COLO829 (cell line): ENCODE data around the gene ALX4.

ENCODE experiments used
- DNase-seq: peaks from one replicate; pipeline ENCODE4 v3.0.0; 2012; ENCODE audit warnings: low spot score

ALX4 gene

GRCh38 chr11:44267750-44268613 lies 42.0 kb downstream of the ALX4 start:
- no peak for DNase-seq

DNA sequence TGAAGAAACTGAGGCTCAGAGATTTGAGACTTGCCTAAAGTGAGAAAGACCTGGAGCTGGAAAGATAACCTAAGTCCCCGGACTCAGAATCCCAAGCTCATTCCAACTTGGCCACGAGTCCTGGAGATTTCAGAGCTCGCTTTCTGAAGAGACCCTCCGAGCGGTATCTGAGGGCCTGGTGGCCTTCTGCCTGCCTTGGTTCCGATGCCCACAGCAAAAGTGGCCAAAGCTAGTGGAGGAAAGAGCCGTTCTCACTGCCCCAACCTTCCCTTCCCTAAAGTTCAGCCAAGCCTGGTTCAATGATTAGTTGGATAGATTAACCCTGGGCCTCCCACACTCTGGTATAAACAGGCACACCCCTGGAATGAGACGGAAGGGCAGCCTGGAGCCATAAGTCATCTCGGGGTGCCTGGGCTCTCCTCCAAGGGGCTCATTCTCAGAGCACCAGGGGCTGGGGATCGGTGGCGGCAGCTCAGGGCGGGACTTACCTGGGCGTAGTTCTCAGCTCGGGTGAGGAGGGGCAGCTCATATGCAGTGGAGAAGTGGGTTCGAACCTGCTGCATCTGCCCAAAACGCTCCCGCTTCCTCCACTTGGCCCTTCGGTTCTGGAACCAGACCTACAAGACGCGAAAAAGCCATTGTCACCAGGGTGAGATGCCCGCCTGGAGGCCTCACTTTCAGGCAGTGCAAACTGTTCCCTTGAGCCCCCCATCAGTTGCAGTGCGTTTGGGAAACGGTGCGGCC lies 42.8 kb downstream of the ALX4 start:
- no peak for DNase-seq

DNA sequence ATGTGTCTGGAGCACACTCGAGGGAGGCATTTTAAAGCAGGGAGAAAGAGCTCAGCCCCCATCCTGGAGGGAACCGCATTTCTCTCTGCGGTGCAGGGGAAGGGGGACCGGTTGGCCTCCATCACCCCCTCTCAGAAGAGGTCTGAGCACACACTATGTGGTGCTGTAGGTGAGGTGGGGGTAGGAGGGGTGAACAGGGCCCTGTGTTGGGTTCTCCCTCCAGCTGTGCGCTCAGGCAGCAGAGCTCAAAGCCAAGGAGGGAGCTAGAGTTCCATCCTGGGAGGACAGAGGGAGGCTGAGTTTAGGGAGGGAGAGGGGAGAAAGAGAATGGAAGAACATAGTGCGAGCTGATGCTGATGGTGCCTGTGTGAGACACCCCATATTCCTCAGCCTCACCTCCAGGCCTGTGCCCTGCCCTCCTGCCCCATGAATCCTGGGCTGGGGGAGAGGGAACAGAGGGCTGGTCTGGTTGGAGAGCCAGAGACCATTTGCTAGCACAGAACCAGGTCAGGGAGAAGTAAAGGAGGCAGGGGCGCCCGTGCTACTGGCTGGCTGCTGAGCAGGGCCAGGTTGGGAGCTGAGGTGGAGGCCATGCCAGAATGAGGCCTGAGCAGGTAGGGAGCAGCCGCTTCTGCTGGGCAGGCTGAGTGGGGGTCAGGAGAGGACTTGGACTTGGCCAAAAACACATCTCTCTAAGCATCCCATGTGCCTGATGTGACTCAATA lies 43.7 kb downstream of the ALX4 start:
- no peak for DNase-seq

GRCh38 chr11:44264761-44265160 lies 45.2 kb downstream of the ALX4 start:
- no peak for DNase-seq

- DNase-seq = no peak
Observed at GRCh38 chr11:44264438-44264749, 45.5 kb downstream of the ALX4 start.

- no peak for DNase-seq
Observed at GRCh38 chr11:44263738-44264437, 46.1 kb downstream of the ALX4 start.

- DNase-seq = no peak
Observed at GRCh38 chr11:44261800-44262591, 47.9 kb downstream of the ALX4 start.

DNA sequence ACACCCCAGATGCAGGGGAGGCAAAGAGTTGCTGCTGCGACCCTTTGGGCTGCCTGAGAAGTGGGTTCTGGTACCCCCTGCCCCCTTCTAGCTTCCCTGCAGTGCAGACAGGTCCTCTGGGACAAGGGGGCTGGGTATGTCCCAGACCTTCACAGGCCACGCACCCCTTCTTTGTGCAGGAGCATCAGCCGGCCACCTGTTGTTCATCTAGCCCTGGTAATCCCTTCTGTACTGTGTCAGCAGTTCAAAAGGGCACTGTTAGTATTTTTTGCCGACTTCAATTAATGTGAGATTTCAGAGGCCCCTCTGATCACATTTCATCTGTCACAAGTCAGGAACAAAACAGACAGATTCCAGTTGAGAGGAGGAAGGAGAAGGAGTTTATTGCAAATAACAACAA lies 49.9 kb downstream of the ALX4 start:
- no peak for DNase-seq

- no peak for DNase-seq
Observed at GRCh38 chr11:44258839-44259420, 51.0 kb downstream of the ALX4 start.

- DNase-seq = no peak
Observed at GRCh38 chr11:44258190-44258489, 51.8 kb downstream of the ALX4 start.

DNA sequence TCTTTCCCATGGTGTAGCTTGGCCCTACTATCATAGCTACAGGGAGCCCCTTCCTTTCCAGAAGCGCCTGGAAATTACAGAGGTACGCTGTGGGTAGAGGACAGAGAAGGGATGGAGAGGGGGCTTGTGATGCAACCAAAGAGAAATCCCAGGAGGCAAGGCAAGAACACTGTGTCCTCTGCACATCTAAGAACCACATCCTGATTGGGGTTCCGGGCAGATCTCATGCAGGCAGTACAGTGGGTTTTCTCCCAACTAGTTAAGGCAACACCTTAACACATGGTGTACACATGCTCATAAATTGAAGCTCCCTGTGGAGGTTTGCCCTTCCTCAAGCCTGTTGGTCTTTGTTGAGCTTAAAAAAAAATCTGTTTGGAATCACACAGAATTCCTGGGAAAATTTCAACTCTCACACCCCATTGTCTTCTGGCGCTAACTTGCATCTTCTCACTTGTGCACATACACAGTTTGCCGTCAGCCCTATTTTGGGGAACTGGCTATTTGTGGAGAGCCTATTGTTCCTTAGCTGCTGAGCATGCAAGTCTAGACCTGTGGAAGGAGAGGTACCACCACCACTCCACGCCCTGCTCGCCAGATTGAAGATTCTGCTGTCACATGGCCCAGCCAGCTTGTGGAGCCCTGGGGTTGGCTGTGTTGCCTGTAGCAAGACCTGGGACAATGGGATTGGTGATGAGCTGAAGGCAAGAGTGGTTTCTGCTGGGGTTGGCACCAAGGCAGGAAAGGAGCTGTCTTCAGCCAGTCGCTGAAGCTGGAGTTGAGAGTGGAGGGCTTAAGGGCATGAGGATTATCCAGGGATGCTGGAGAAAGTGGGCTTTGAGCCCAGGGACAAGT lies 52.4 kb downstream of the ALX4 start:
- no peak for DNase-seq

DNA sequence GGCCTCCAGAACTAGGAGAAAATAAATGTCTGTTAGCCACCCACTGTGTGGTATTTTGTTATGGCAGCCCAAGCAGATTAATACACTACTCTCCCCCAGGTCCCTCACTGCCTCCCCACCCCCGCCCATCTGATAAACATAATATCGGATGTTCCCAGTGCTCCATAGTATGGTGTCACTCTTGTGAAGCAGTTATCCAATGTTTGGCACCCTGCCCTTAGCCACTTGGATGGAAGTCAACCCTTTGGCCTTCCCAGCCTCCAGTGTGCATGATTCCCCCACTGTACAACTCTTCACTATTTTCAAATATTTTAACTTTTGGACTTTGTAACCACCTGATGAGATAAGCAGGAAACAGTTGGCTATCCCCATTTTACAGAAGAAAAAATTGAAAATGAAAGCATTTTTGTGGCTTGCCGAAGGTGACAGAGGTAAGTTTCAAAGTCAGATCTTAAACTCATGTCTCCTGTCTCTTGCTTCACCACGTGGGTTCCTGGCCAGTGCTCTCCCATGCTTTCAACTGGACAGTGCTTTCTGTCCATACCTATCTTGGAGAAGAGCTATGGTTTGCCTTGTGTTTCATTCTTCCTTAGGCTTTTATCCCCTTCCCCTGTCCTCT lies 53.2 kb downstream of the ALX4 start:
- DNase-seq = no peak

DNA sequence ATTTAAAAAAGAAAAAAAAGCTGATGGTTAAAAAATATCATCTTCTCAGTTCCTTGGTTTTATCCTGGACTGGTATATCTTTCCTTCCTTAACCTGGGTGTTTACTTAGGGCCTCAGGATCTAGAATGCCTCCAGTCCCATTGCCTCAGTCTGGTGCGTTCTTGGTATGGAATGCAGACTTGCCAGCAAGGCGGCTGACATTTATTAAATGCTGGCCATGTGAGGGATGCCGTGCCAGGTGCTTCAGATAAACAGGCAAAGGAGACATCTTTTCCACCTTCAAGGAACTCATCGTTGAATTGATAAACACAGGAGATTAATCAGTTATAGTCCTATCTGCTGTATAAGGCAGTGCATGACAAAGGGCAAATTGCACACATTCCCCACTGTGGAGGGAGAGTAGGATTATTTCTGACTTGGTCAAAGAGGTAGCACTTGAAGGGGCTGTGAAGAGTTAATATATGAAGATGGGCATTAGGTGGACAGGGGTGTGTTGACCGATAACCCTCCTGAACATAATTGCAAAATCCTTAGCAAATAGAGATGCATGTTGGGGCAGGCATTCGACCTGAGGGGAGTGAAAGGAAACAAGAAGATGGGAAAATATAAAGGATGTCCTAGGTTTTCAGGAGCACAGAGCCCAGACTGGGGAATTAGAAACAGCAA lies 54.4 kb downstream of the ALX4 start:
- no peak for DNase-seq

- DNase-seq = no peak
Observed at GRCh38 chr11:44252999-44253602, 56.8 kb downstream of the ALX4 start.

DNA sequence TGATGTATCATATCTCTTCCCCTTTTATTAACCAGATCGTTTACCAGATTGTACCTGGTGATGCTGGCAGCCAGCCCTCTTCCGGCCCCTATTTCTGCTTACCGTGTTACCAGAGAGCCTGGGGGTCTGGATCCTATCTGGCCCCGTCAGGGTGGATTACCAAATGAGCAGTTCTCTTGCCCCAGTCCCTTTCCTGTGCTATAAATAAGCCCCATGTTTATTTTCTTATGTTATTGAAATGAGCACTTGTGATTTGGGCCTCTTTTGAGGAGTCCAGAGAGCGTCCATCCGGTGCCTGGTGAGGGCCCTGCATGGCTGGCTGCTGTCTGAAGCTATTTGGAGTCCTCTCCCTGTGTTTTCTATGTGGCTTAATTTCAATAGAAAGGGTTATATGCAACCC lies 59.5 kb downstream of the ALX4 start:
- no peak for DNase-seq

DNA sequence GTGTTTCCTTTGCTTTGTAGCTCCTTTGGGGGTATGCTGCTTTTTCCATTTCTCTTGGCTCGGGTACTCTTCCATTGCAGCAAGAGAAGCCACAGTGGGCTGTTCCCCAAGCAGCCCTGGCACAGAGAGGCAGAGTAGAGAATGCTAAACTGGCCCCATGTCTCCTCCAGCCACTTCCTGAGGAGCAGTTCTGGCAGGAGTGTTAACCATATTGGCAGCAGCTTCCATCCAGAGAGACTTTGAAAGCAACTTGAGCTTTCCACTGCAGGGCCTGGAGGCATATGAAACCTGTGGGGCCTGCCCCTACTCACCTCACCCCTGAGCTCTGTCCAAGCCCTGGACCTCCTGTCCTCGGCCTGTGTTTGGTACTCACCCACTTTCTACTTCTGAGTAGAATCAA lies 61.8 kb downstream of the ALX4 start:
- DNase-seq = no peak

DNA sequence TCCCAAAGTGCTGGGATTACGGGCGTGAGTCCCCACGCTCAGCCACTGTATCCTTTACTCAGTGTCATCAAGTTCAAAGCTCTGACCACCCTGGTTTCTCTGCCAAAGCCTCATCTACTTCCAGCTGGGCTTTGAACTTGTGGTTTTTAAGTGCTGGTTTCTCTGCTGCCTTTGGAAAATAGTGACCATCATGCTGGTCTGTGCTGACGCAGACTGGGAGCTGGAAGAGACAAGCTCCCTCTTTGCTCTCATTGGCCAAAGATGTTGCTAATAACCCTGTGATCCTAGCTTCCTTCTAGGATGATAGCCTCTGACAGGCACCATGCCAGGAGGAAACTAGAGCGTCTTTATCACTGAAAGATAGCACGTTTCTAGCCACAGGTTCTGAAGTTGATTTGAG lies 62.4 kb downstream of the ALX4 start:
- no peak for DNase-seq

DNA sequence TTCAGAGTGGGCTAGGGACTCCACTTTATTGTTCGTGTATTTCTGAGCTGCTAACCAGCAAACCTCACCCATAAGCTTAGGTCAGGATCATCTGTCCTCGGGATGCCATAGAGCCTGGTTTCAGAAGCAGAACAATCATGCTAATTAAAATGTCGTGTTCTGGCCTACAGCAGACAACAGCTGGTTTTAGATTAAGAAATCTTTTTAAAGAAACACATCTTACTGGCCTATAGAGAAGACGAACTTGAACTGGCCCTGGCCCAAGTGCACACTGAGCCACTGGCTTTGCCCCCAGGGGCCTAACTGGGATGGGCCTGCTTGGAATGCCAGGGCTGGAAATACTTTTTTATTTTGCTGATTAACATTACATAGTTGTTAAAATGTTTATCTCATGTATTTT lies 63.2 kb downstream of the ALX4 start:
- no peak for DNase-seq
